Peyer's patch (tissue), 4 donors: ENCODE data around the gene HMGCR. TPM values are rescaled to one million over a fixed set of nuclear protein-coding genes. Genes with fewer than 3 reads are reported as not detected.
A peak's percentile ranks its signal among the peaks of the same experiment; 100 is the strongest.
"Not testable (repeated sequence)": the region's sequence is repeated elsewhere in the genome, so short reads cannot be mapped to it uniquely, and the experiment has no call there.

ENCODE experiments used
- DNase-seq, 3 donors: peaks; one replicate each; pipeline ENCODE4 v3.0.0-alpha.2; 2017 to 2019
- H3K27ac ChIP-seq, 4 donors: fragments of 200-600 bp; sonication (generic); one replicate each; pipeline ENCODE4 v1.5.1; 2016 to 2019
- H3K27me3 ChIP-seq, 2 donors: fragments of 200-600 bp; sonication (generic); one replicate each; pipeline ENCODE4 v1.5.1; 2019
- H3K36me3 ChIP-seq, 3 donors: fragments of 200-600 bp; sonication (generic); one replicate each; pipeline ENCODE4 v1.5.1; 2016 to 2019
- H3K4me1 ChIP-seq, 4 donors: fragments of 200-600 bp; sonication (generic); one replicate each; pipeline ENCODE4 v1.5.1; 2016 to 2019
- H3K4me3 ChIP-seq, 4 donors: fragments of 200-600 bp; sonication (generic); 1 replicate in 3 of 4; 2 replicates in 1 of 4; pipeline ENCODE4 v1.5.1; 2016 to 2019; ENCODE audit warnings: mild to moderate bottlenecking in 1 of 4
- H3K9me3 ChIP-seq, 4 donors: fragments of 200-600 bp; sonication (generic); one replicate each; pipeline ENCODE4 v1.5.1; 2016 to 2019; ENCODE audit warnings: mild to moderate bottlenecking in 1 of 4
- CTCF ChIP-seq, 6 experiments: fragments of 450-650 bp in 4 of 6; fragments of 200-600 bp in 2 of 6; sonication (generic) in 1 of 6; IDR thresholded peaks; one replicate each; pipeline ENCODE4 v1.5.1; 2017 to 2019; ENCODE audit warnings: antibody characterized with exemption in 6 of 6, mild to moderate bottlenecking in 3 of 6, moderate library complexity in 1 of 6
- POLR2A ChIP-seq, 2 donors: fragments of 450-650 bp; IDR thresholded peaks; one replicate each; pipeline ENCODE4 v1.5.1; 2017; ENCODE audit warnings: antibody characterized with exemption in 2 of 2, mild to moderate bottlenecking in 2 of 2, moderate library complexity in 2 of 2
- total RNA-seq, 4 donors: library from RNA; depleted of rRNA; stranded (reverse); fragments of >200 nt; gene quantifications; one replicate each; pipeline ENCODE4 v1.1.0, GENCODE V29; 2016

The HMGCR gene
- 10 to 100 TPM; 15.7 to 87.1 (median 67.1) TPM for total RNA-seq

DNA sequence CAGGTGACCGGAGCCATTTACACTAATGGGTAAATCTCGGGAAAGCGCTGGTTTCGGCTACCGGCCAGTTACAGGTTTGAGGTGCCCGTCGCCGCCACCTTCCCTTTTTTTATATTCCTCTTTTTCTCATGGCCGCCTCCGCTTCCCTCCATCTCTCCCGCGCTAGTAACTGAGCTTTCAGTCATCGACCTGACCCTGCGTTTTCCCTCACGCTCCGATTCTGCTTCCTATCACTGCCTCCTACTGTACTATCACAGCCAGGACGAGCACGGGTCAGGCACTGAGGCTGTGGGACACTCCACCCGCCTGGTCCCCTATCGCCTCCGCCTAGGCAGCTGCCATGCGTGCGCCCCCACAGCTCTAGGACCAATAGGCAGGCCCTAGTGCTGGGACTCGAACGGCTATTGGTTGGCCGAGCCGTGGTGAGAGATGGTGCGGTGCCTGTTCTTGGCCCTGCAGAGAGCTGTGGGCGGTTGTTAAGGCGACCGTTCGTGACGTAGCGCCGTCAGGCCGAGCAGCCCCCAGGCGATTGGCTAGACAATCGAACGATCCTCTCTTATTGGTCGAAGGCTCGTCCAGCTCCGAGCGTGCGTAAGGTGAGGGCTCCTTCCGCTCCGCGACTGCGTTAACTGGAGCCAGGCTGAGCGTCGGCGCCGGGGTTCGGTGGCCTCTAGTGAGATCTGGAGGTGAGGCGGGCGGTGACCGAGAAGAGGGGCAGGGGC is at the start of gene HMGCR:
Gene HMGCR (plus strand): TSS at position 606 of the 722 bp plus-strand sequence. CDS start 5,386 bp downstream, outside the sequence.
- Histone ChIP-seq H3K27ac (peak within 1 kb of the TSS; percentile 90 to 94 (median 93)), H3K4me1 (peaks cover 0 to 27% (median 0%) of the 10 kb centered on the region in 4 donors), H3K9me3 (no peaks in the 10 kb centered on the region), H3K27me3 (no peaks in the 10 kb centered on the region), H3K36me3 (no peaks in the 10 kb centered on the region), H3K4me3 (peak within 1 kb of the TSS; percentile 75 to 99 (median 93))
- peak in 2 of 6 experiments; percentile 24 to 45 for TF ChIP-seq CTCF (IDR thresholded peaks at IDR 0.05)
- TF ChIP-seq POLR2A (IDR thresholded peaks at IDR 0.05) = peak; percentile 58 to 88
- peak; percentile 98 to 99 (median 99) for DNase-seq

- H3K4me1 ChIP-seq, H3K27ac ChIP-seq, H3K36me3 ChIP-seq, DNase-seq, H3K4me3 ChIP-seq, H3K9me3 ChIP-seq, H3K27me3 ChIP-seq: not testable (repeated sequence)
These were observed 45.2 kb upstream of the HMGCR start for GRCh38 chr5:75291844-75292243.

GRCh38 chr5:75300084-75300483 is 36.9 kb upstream of the HMGCR start:
- TF ChIP-seq POLR2A (IDR thresholded peaks at IDR 0.05) = no peak
- TF ChIP-seq CTCF (IDR thresholded peaks at IDR 0.05) = no peak
- Histone ChIP-seq H3K4me3 (no peak overlapping the region), H3K9me3 (no peaks in the 10 kb centered on the region), H3K4me1 (no peaks in the 10 kb centered on the region), H3K27ac (no peak overlapping the region), H3K36me3 (no peaks in the 10 kb centered on the region), H3K27me3 (no peaks in the 10 kb centered on the region)
- DNase-seq = no peak

- Histone ChIP-seq H3K36me3 (no peaks in the 10 kb centered on the region), H3K9me3 (no peaks in the 10 kb centered on the region), H3K4me1 (no peaks in the 10 kb centered on the region), H3K4me3 (no peak overlapping the region), H3K27me3 (no peaks in the 10 kb centered on the region), H3K27ac (no peak overlapping the region)
- TF ChIP-seq POLR2A (IDR thresholded peaks at IDR 0.05) = no peak
- DNase-seq = no peak
These were observed 33.6 kb upstream of the HMGCR start for GRCh38 chr5:75303419-75303818.

DNA sequence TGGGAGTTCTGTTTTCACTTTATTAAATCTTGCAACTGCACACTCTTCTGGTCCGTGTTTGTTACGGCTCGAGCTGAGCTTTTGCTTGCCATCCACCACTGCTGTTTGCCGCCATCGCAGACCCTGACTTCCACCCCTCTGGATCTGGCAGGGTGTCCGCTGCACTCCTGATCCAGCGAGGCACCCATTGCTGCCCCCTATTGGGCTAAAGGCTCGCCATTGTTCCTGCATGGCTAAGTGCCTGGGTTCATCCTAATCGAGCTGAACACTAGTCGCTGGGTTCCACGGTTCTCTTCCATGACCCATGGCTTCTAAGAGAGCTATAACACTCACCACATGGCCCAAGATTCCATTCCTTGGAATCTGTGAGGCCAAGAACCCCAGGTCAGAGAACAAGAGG is 32.5 kb upstream of the HMGCR start:
- H3K27me3 ChIP-seq, H3K4me3 ChIP-seq, H3K9me3 ChIP-seq, H3K4me1 ChIP-seq, H3K36me3 ChIP-seq, DNase-seq, H3K27ac ChIP-seq: not testable (repeated sequence)

- H3K27ac ChIP-seq = no peak overlapping the region
- H3K9me3 ChIP-seq = no peaks in the 10 kb centered on the region
These were observed 30.3 kb upstream of the HMGCR start for GRCh38 chr5:75306746-75307145.

GRCh38 chr5:75310212-75310611 is 26.8 kb upstream of the HMGCR start:
- Histone ChIP-seq H3K4me1 (no peaks in the 10 kb centered on the region), H3K4me3 (no peak overlapping the region), H3K36me3 (no peaks in the 10 kb centered on the region), H3K9me3 (no peaks in the 10 kb centered on the region), H3K27me3 (no peaks in the 10 kb centered on the region), H3K27ac (no peak overlapping the region)
- DNase-seq = no peak
- TF ChIP-seq POLR2A (IDR thresholded peaks at IDR 0.05) (no peak), CTCF (IDR thresholded peaks at IDR 0.05) (no peak)

More at GRCh38 chr5:75306746-75307145, 30.3 kb upstream of the HMGCR start:
- TF ChIP-seq POLR2A (IDR thresholded peaks at IDR 0.05) (no peak), CTCF (IDR thresholded peaks at IDR 0.05) (no peak)
- Histone ChIP-seq H3K4me3 (no peak overlapping the region), H3K36me3 (no peaks in the 10 kb centered on the region), H3K27me3 (no peaks in the 10 kb centered on the region), H3K4me1 (no peaks in the 10 kb centered on the region)
- DNase-seq = no peak

GRCh38 chr5:75319148-75319547 is 17.9 kb upstream of the HMGCR start:
- H3K27me3 ChIP-seq, H3K4me1 ChIP-seq, DNase-seq, H3K36me3 ChIP-seq, H3K4me3 ChIP-seq, H3K27ac ChIP-seq, H3K9me3 ChIP-seq: not testable (repeated sequence)
